HG03378 (cell line): ENCODE data around the gene EVI2B.
"Not testable (repeated sequence)": the region's sequence is repeated elsewhere in the genome, so short reads cannot be mapped to it uniquely, and the experiment has no call there.

Experiments used
- ATAC-seq: cut with Tn5 transposase; IDR thresholded peaks from one replicate; pipeline ENCODE4 v1.9.1; 2021; ENCODE audit warnings: mild to moderate bottlenecking, moderate library complexity; ENCODE audit not compliant: unreplicated experiment

The EVI2B gene

DNA sequence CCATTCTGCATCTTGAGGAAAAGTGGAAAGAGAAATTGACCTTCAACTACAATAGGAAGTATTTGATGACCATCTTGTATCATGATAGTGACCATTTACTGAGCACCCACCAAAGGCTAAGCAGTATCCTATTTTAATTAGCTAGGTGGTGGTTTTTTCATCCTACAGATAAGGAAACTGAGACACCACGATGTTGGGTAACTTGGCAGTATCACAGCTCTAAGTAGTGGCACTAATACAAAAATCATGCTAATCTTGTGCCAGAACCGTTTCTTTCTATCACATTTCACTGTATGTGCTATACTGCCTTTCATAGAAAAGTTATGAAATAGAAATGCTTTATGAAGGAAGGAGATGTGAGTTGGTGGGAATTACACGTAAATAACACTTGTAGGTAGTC is 2.3 kb downstream of the EVI2B start:
- no peak for ATAC-seq

- ATAC-seq: no peak
These were observed 3.0 kb downstream of the EVI2B start for GRCh38 chr17:31310886-31311285.

GRCh38 chr17:31310260-31310659 is 3.6 kb downstream of the EVI2B start:
- ATAC-seq: no peak

DNA sequence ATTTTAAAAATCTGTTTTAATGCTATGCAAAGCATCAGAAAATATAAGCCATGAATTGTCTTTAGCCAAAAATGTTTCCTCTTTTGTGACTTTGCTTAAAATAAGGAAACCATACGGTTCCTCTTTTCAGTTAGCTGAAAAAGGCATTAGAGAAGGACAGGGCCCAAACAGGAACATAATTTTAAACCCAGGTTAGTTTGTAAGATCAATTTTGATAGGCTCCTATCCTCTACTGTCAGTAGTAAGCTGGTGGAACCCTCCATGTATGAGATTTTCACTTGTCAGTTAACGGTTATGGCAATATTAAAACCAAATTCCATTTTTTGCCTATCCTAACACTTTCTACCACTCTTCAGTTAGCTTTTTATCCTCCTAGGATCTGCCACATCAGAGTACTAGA is 4.3 kb downstream of the EVI2B start:
- ATAC-seq: peak; percentile 39

GRCh38 chr17:31308372-31309334 is 5.2 kb downstream of the EVI2B start:
- no peak for ATAC-seq

DNA sequence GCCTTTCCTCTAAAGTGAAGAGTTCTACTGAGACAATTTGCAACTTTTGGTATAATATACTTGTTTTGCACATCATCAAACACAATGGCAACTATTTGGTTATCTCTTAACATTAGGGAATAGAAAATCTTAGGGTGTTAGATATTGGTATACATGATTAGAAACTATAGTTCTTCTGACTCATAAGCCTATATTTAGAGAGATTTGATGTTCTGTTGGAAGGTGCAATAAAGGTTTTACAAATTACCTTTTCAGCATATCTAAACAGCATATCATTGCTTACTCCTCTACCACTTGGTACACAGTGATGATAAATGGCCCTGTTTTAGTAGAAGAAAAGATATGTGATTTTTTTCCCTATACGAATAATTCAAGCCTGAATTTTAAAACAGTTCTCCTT is 6.2 kb downstream of the EVI2B start:
- ATAC-seq: no peak

DNA sequence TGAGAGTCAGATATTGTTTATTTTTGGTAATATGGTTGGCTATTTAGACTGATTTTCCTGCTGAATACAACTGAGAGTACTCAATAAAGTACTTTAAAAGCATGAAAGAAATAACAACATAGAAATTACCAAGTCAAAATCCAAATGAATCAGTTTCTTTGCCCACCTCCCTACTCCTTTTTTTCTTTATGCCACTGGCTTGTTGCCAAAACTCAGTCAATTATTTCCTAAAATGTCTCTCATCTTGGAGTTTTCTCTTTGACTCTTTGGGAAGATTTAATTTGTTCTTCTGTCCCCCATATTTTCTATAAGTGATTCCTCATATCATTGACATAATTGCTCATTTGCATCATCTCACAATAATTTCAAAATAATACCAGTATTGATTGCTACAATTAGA is 14.2 kb downstream of the EVI2B start:
- ATAC-seq: no peak

- no peak for ATAC-seq
These were observed 16.8 kb downstream of the EVI2B start, which contains the start of gene OMG for GRCh38 chr17:31297090-31297489. TSS of gene OMG (minus strand) at chr17:31297239. CDS start at chr17:31296331, 908 bp downstream.

- ATAC-seq: no peak
These were observed 17.7 kb downstream of the EVI2B start for GRCh38 chr17:31296142-31296541.

DNA sequence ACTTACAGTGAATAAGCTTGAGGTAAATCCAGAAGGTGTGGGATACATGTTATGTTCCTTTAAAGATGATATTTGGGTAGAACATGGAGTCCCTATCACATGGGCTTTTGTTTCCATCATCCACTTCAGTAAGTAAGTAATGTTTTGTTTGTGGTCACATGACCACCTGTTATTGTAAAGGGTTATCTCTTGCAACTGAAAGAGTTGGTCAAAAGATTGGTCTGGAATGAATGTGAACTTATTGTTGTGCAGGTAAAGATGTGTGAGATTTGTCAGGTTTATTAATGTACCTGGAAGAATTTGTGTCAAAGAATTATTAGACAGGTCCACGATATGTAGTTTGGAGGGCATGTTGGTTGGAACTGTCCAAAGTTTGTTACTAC is 18.4 kb downstream of the EVI2B start:
- ATAC-seq: no peak

GRCh38 chr17:31294820-31295488 is 18.9 kb downstream of the EVI2B start:
- no peak for ATAC-seq

GRCh38 chr17:31294231-31294630 is 19.6 kb downstream of the EVI2B start:
- no peak for ATAC-seq

- no peak for ATAC-seq
These were observed 20.3 kb downstream of the EVI2B start for GRCh38 chr17:31293581-31293980.

- ATAC-seq: no peak
These were observed 22.0 kb downstream of the EVI2B start for GRCh38 chr17:31291820-31292219.

DNA sequence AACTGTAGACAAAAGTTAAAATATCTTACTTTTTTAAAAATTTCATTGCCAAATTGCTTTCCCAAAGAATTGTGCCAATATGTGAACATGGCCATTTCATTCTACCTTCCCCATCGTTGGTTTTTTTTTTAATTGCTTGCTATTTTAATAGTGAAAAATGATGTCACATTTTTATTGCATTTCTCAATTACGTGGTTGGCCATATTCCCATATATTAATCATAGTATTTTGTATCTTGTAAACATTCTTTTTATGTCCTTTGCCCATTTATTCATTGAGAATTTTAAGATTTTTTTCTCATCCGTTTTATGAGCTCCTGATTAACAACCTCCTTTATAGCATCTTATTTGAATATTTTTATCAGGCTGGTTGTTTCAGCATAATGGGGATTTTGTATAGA is 24.1 kb downstream of the EVI2B start:
- ATAC-seq: no peak

DNA sequence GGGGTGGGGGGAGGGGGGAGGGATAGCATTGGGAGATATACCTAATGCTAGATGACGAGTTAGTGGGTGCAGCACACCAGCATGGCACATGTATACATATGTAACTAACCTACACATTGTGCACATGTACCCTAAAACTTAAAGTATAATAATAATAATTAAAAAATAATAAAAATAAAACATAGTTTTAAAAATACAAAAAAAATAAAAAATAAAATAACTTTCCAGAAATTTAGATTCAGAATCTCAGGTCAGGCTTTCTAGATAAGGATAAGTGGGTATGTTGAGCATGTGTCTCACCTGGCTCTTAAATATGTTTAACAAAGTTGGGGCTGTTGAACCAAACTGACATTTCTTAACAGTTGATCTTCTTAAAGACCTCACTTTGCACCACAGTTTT is 25.9 kb downstream of the EVI2B start:
- ATAC-seq: not testable (repeated sequence)

DNA sequence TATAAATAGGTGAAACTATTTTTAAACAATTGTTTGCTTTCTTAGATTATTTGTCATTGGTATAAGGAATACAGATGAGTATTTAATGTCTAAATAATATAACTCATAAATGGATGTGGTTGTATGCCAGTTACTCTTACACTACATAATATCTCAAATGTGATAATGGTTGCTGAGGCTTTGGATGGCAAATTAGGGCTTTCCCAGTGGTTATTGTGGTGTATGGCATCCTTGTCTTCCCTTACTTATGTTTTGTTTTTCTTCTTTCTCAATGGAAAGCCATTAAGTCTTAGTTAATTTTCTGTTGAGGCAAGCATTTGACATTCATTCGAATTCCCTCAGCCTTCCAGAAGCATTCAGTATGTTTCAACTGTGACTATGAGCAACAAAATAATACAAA is 27.3 kb downstream of the EVI2B start:
- ATAC-seq: no peak

- no peak for ATAC-seq
These were observed 30.0 kb downstream of the EVI2B start for GRCh38 chr17:31283841-31284240.

DNA sequence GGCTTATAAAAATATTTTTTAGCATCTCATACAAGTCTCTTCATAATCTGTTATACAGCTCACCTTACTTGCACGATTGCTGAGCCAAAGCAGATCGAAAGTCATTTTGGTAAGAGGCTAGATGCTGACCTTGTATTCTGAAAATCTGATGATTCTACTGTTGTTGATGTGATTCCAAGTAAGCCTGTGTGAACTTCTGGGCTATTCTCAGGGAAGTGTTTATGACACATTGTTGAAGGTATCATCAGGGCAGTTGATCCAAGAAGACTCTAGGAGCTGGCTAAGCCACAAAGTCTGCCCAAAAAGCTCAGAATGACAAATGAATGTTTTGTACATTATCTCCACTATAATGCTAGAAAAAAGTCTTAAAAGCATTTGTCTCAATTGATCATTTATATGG is 32.8 kb downstream of the EVI2B start:
- no peak for ATAC-seq

- ATAC-seq: no peak
These were observed 34.5 kb downstream of the EVI2B start for GRCh38 chr17:31279401-31279800.

GRCh38 chr17:31275116-31275515 is 38.7 kb downstream of the EVI2B start:
- ATAC-seq: no peak

GRCh38 chr17:31274252-31274651 is 39.6 kb downstream of the EVI2B start:
- ATAC-seq: no peak
